K562 (cell line): ENCODE data around the gene C5orf47. TPM values are rescaled to one million over a fixed set of nuclear protein-coding genes. Genes with fewer than 3 reads are reported as not detected.

Experiments used
- ATAC-seq: fragments of 200-7000 bp; cut with Tn5 transposase; 3 replicates; pipeline ENCODE4 v1.9.1; 2020; ENCODE audit warnings: moderate library complexity
- BruUV-seq: library from RNA; stranded (reverse); fragments of 400-500 nt; replicated peaks from 2 replicates; lab custom pipeline; 2021; lab: Mats Ljungman, UMichigan
- CTCF ChIA-PET: fragments of 300-600 bp; formaldehyde crosslinking; extraction: SDS; loops from one replicate; lab custom pipeline; 2021; ENCODE audit warnings: low intra/inter-chr PET ratio; lab: Yijun Ruan, JAX
- POLR2A ChIA-PET: fragments of 300-600, 350-650 bp; sonication (Branson Sonifier 250); formaldehyde crosslinking; extraction: SDS; loops from one replicate; lab custom pipeline; 2021; ENCODE audit warnings: antibody characterized with exemption, inconsistent platforms; lab: Yijun Ruan, JAX
- DNase-seq, 4 experiments: peaks; one replicate each; pipeline versions ENCODE4 v3.0.0 to v3.0.0-alpha.2; 2011 to 2018; ENCODE audit warnings: low spot score in 3 of 4, mixed read lengths in 3 of 4; ENCODE audit errors: extremely low read depth in 1 of 4
- FAIRE-seq: peaks from 2 replicates; lab custom pipeline; 2011; peaks lifted over from hg19 to GRCh38; lab: Jason Lieb, UNC
- H2AFZ ChIP-seq: 2 replicates; pipeline ENCODE4 v1.6.0; 2011; ENCODE audit warnings: low read depth, low read length, control low read depth, inconsistent platforms
- H3K27ac ChIP-seq: fragments of 200-600 bp; 3 replicates; pipeline ENCODE4 v1.8.0; 2011; ENCODE audit warnings: low read depth, mild to moderate bottlenecking, control low read depth, inconsistent platforms, low read length, moderate library complexity, mixed read lengths; ENCODE audit errors: extremely low read depth
- H3K27me3 ChIP-seq, 2 experiments: fragments of 300-600 bp in 1 of 2; 2 replicates in 1 of 2; 3 replicates in 1 of 2; pipeline versions ENCODE4 v1.6.0 to v1.8.0; 2011; ENCODE audit warnings: inconsistent platforms in 2 of 2, low read length in 2 of 2, mild to moderate bottlenecking in 1 of 2, mixed read lengths in 1 of 2, moderate library complexity in 1 of 2; ENCODE audit not compliant: control insufficient read depth in 2 of 2, insufficient read depth in 2 of 2
- H3K36me3 ChIP-seq: fragments of 300-600 bp; 3 replicates; pipeline ENCODE4 v1.8.0; 2011; ENCODE audit warnings: mild to moderate bottlenecking, low read length, inconsistent platforms; ENCODE audit not compliant: control insufficient read depth, insufficient read depth
- H3K4me1 ChIP-seq, 2 experiments: fragments of 200-600 bp in 1 of 2; replicated peaks in 1 of 2; 2 replicates in 1 of 2; 3 replicates in 1 of 2; pipeline versions ENCODE4 v1.5.1 to v1.8.0; 2011; ENCODE audit warnings: inconsistent platforms in 2 of 2, low read length in 2 of 2, mild to moderate bottlenecking in 1 of 2, mixed read lengths in 1 of 2, moderate library complexity in 1 of 2; ENCODE audit not compliant: control insufficient read depth in 2 of 2, insufficient read depth in 2 of 2
- H3K4me2 ChIP-seq: 2 replicates; pipeline ENCODE4 v1.6.1; 2011; ENCODE audit warnings: low read length, control low read depth, inconsistent platforms, mixed read lengths; ENCODE audit not compliant: insufficient read depth
- H3K4me3 ChIP-seq: fragments of 200-600 bp; sonication (generic), shearing (Covaris generic); 2 replicates; pipeline ENCODE4 v1.5.1; 2016; ENCODE audit warnings: control low read depth, inconsistent platforms
- H3K79me2 ChIP-seq: fragments of 200-600 bp; 3 replicates; pipeline ENCODE4 v1.8.0; 2011; ENCODE audit warnings: low read length, inconsistent platforms; ENCODE audit not compliant: control insufficient read depth, insufficient read depth
- H3K9ac ChIP-seq, 2 experiments: 2 replicates each; pipeline versions ENCODE4 v1.6.0 to v1.6.1; 2011; ENCODE audit warnings: low read depth in 2 of 2, low read length in 2 of 2, control low read depth in 1 of 2, inconsistent platforms in 1 of 2, mild to moderate bottlenecking in 1 of 2, mixed read lengths in 1 of 2; ENCODE audit not compliant: insufficient read depth in 1 of 2
- H3K9me1 ChIP-seq: one replicate; pipeline ENCODE4 v1.6.0; 2011; ENCODE audit warnings: inconsistent platforms, mild to moderate bottlenecking, low read length, moderate library complexity; ENCODE audit not compliant: control insufficient read depth, insufficient read depth
- H3K9me3 ChIP-seq: replicated peaks from 2 replicates; pipeline ENCODE4 v1.5.1; 2011; ENCODE audit warnings: low read depth, low read length, inconsistent platforms; ENCODE audit not compliant: control insufficient read depth, insufficient read depth
- H4K20me1 ChIP-seq: replicated peaks from 2 replicates; pipeline ENCODE4 v1.6.1; 2011; ENCODE audit warnings: low read length, inconsistent platforms, mixed read lengths; ENCODE audit not compliant: control insufficient read depth, insufficient read depth
- BMI1 ChIP-seq: fragments of 150-350 bp; IDR thresholded peaks from 2 replicates; pipeline ENCODE4 v1.6.1; 2014; ENCODE audit warnings: low read length
- L3MBTL2 ChIP-seq: fragments of 450-650 bp; IDR thresholded peaks from 2 replicates; pipeline ENCODE4 v1.6.1; 2016; ENCODE audit warnings: mild to moderate bottlenecking, moderate library complexity
- MAX ChIP-seq: sonication (generic); formaldehyde crosslinking; IDR thresholded peaks from 2 replicates; pipeline ENCODE4 v1.9.0; 2022; ENCODE audit warnings: mild to moderate bottlenecking, missing genetic modification reagents
- MITF ChIP-seq: IDR thresholded peaks from 2 replicates; pipeline ENCODE4 v1.6.1; 2014; ENCODE audit warnings: antibody characterized with exemption
- MYC ChIP-seq, 2 experiments: fragments of 250-450 bp in 1 of 2; sonication (Bioruptor Pico) in 1 of 2; IDR thresholded peaks; 2 replicates each; pipeline versions ENCODE4 v1.5.1 to v1.6.1; 2012 to 2021; ENCODE audit warnings: low read depth in 2 of 2, borderline replicate concordance in 1 of 2, improper control_type of control experiment in 1 of 2, low read length in 1 of 2, mild to moderate bottlenecking in 1 of 2, moderate library complexity in 1 of 2
- NCOA1 ChIP-seq: fragments of 450-650 bp; IDR thresholded peaks from 2 replicates; pipeline ENCODE4 v1.6.1; 2016; ENCODE audit warnings: low read depth
- POLR3A ChIP-seq: IDR thresholded peaks from 2 replicates; pipeline ENCODE4 v1.6.1; 2011; ENCODE audit warnings: borderline replicate concordance, mild to moderate bottlenecking, moderate library complexity; ENCODE audit not compliant: insufficient read length, insufficient read depth; ENCODE audit errors: extremely low read depth
- RBM39 ChIP-seq: fragments of 200-400 bp; formaldehyde crosslinking; optimal IDR thresholded peaks from 2 replicates; pipeline ENCODE3; 2018; ENCODE audit warnings: low read depth, low read length
- RCOR1 ChIP-seq, 2 experiments: IDR thresholded peaks; 2 replicates each; pipeline ENCODE4 v1.6.1; 2012; ENCODE audit warnings: low read depth in 2 of 2, low read length in 2 of 2, borderline replicate concordance in 1 of 2, improper control_type of control experiment in 1 of 2
- SETDB1 ChIP-seq: IDR thresholded peaks from one replicate; pipeline ENCODE4 v1.6.1; 2012; ENCODE audit warnings: low read length, control low read depth, inconsistent platforms
- SMAD4 ChIP-seq: fragments of 250-450 bp; sonication (Bioruptor Pico); conservative IDR thresholded peaks from 2 replicates; pipeline ENCODE4 v1.8.0; 2021; ENCODE audit warnings: inconsistent platforms, mild to moderate bottlenecking, moderate library complexity
- SRF ChIP-seq, 2 experiments: fragments of 250-450, 450-650 bp in 1 of 2; sonication (Bioruptor Pico) in 1 of 2; sonication (generic) in 1 of 2; formaldehyde crosslinking; IDR thresholded peaks; 2 replicates each; pipeline versions ENCODE4 v1.5.0 to v1.5.1; 2020 to 2022; ENCODE audit warnings: mild to moderate bottlenecking in 1 of 2, missing genetic modification reagents in 1 of 2
- SRSF7 ChIP-seq: fragments of 200-400 bp; formaldehyde crosslinking; optimal IDR thresholded peaks from 2 replicates; pipeline ENCODE3; 2017; ENCODE audit warnings: mild to moderate bottlenecking, low read depth, low read length
- ZEB2 ChIP-seq: fragments of 450-650 bp; IDR thresholded peaks from 2 replicates; pipeline ENCODE4 v1.6.1; 2016
- WGBS: fragments of 100-300 bp; shearing (Covaris generic); methylation state at CpG from one replicate; pipeline ENCODE4 v1.1.6; 2016; ENCODE audit warnings: low coverage, mixed read lengths; ENCODE audit not compliant: insufficient coverage; ENCODE audit errors: missing lambda C conversion rate; 5-methylcytosine and 5-hydroxymethylcytosine counted together
- in situ Hi-C: fragments of 300-500 bp; cut with MboI; formaldehyde crosslinking; loops from 4 replicates; pipeline ENCODE4 v1.15.0; 2018; ENCODE audit warnings: inconsistent platforms, mixed read lengths
- intact Hi-C: fragments of 100-400 bp; cut with micrococcal nuclease; formaldehyde crosslinking; loops from 2 replicates; pipeline ENCODE4 v1.14.2; 2022
- polyA plus RNA-seq, 8 experiments: library from polyadenylated mRNA; depleted of rRNA in 4 of 8; stranded (reverse) in 5 of 8; unstranded in 3 of 8; fragments of >200 nt; fragmentation: Nextera tagmentation in 2 of 8; fragmentation: Illumina TruSeq in 1 of 8; extraction: Ambion mirVana in 2 of 8; extraction: Trizol in 1 of 8; gene quantifications; 2 replicates each; pipeline versions ENCODE4 v1.2.1 to v1.2.3, GENCODE V29; 2011 to 2014; ENCODE audit warnings: inconsistent platforms in 1 of 8, missing spikeins in 1 of 8
- total RNA-seq, 7 experiments: library from RNA; depleted of rRNA in 6 of 7; stranded (reverse); fragments of >200 nt in 6 of 7; fragmentation: Illumina TruSeq in 2 of 7; extraction: Trizol in 2 of 7; gene quantifications; 2 replicates each; pipeline versions ENCODE4 v1.2.1 to v1.2.3, GENCODE V29; 2011 to 2021; ENCODE audit warnings: low replicate concordance in 1 of 7
- TF ChIP-seq, protein P1 (sequence below), 2 experiments: fragments of 450-650 bp in 1 of 2; IDR thresholded peaks; 2 replicates each; pipeline ENCODE4 v1.6.1; 2011 to 2017; ENCODE audit warnings: low read depth in 2 of 2, antibody characterized with exemption in 1 of 2, borderline replicate concordance in 1 of 2, low read length in 1 of 2, mild to moderate bottlenecking in 1 of 2, mixed read lengths in 1 of 2; ENCODE audit not compliant: control insufficient read depth in 1 of 2

C5orf47 gene
- total and polyA plus RNA-seq, 9 of the 15 experiments (the other 6 are each of a cell fraction or from before 2014, with no cell fraction given): 0.08 TPM; not detected in 8

DNA sequence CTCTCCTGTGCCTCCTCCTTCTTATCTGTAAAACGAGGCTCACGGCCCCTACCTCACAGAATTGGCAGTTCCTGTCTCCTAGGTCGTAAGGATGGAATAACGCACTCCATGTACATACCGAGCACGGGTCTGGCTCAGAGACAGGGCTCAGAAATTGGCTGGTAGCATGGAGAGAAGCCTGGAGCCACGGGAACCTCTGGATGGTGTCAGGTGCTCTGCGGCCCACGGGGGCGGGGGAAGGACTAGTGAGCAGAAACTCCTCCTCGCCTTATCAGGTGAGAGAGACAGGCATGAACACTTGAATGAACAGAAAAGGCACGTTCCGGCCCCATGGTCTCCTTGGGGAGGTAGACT is 15.4 kb upstream of the C5orf47 start:
- ATAC-seq (peak; percentile 84), DNase-seq (peak; percentile 44 to 73 (median 56)), FAIRE-seq (peak; percentile 48)
- CTCF ChIA-PET: interaction anchor here (0.7 to 5.4 kb wide), 5 partner anchors 356 to 392 kb away, joined by 3 to 66 read pairs (median 4); partner anchors contain the start of gene BOD1
- peak overlapping the region; percentile 88 for H3K4me2 ChIP-seq
- in situ Hi-C loops: no loop called here
- H3K9me3 ChIP-seq: no peaks in the 10 kb centered on the region
- H3K9ac ChIP-seq: peak overlapping the region; percentile 59 to 81
- H3K4me1 ChIP-seq: peaks cover 28 to 39% of the 10 kb centered on the region in 2 experiments
- H3K27ac ChIP-seq: no peak overlapping the region; the same call in 1 of the 3 replicates
- peak overlapping the region; percentile 36 for H3K4me3 ChIP-seq
- BruUV-seq: no TSS peak
- H3K9me1 ChIP-seq: no peaks in the 10 kb centered on the region
- WGBS: 2% methylated on average over 13 of the region's 13 CpGs
- H3K79me2 ChIP-seq: no peaks in the 10 kb centered on the region
- no peaks in the 10 kb centered on the region for H3K36me3 ChIP-seq
- POLR2A ChIA-PET: interaction anchor here (0.7 kb wide), 1 partner anchor 267 kb away, joined by 3 read pairs; no protein-coding TSS in a partner anchor
- intact Hi-C loops: loop anchor here (1.0 to 5.0 kb wide), 4 partner anchors 89 to 354 kb away; no protein-coding TSS in a partner anchor
- no peaks in the 10 kb centered on the region for H4K20me1 ChIP-seq
- peak overlapping the region; percentile 98 for H2AFZ ChIP-seq
- H3K27me3 ChIP-seq: peaks cover 0 to 3% of the 10 kb centered on the region in 2 experiments; a peak in 1 of 5 replicates
- TF ChIP-seq MYC (IDR thresholded peaks at IDR 0.05; ENCODE audit: low read depth, low read length) (peak; percentile 52; the same call in 1 of the 2 replicates), MYC (CRISPR knock-in tag; IDR thresholded peaks at IDR 0.05; ENCODE audit: borderline replicate concordance, low read depth) (no peak), SETDB1 (no peak), ZEB2 (0 out of 2 replicates have a peak, but pooled peaks have one; percentile 46), SRSF7 (no peak), MAX (CRISPR knock-in tag) (peak; percentile 27; the same call in 1 of the 2 replicates), SRF (CRISPR knock-in tag; IDR thresholded peaks at IDR 0.05) (0 out of 4 replicates have a peak, but pooled peaks of 1 of the 2 experiments have one; percentile 48), SMAD4 (CRISPR knock-in tag) (no peak), BMI1 (no peak), RBM39 (peak; percentile 27), RCOR1 (IDR thresholded peaks at IDR 0.05; ENCODE audit: borderline replicate concordance in 1 of 2, low read depth in 2 of 2, low read length in 2 of 2) (peak in 1 of 2 experiments; percentile 64; a peak in 1 of 4 replicates), L3MBTL2 (peak; percentile 81), POLR3A (no peak), MITF (0 out of 2 replicates have a peak, but pooled peaks have one; percentile 21), NCOA1 (no peak)
- TF ChIP-seq, protein P1, sequence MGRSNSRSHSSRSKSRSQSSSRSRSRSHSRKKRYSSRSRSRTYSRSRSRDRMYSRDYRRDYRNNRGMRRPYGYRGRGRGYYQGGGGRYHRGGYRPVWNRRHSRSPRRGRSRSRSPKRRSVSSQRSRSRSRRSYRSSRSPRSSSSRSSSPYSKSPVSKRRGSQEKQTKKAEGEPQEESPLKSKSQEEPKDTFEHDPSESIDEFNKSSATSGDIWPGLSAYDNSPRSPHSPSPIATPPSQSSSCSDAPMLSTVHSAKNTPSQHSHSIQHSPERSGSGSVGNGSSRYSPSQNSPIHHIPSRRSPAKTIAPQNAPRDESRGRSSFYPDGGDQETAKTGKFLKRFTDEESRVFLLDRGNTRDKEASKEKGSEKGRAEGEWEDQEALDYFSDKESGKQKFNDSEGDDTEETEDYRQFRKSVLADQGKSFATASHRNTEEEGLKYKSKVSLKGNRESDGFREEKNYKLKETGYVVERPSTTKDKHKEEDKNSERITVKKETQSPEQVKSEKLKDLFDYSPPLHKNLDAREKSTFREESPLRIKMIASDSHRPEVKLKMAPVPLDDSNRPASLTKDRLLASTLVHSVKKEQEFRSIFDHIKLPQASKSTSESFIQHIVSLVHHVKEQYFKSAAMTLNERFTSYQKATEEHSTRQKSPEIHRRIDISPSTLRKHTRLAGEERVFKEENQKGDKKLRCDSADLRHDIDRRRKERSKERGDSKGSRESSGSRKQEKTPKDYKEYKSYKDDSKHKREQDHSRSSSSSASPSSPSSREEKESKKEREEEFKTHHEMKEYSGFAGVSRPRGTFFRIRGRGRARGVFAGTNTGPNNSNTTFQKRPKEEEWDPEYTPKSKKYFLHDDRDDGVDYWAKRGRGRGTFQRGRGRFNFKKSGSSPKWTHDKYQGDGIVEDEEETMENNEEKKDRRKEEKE (IDR thresholded peaks at IDR 0.05; ENCODE audit: borderline replicate concordance in 1 of 2, control insufficient read depth in 1 of 2, low read depth in 2 of 2, low read length in 1 of 2): no peak
